Measurements from ENCODE around the gene ERG.

ERG gene

GRCh38 chr21:38524168-38525153 lies 26.2 kb upstream of the ERG start:
- no peaks in the 10 kb centered on the region for H3K36me3 ChIP-seq (ENCODE audit: insufficient read depth, low read length)
- no peak overlapping the region for H3K27ac ChIP-seq (ENCODE audit: low read depth, low read length)
- no peak overlapping the region for H3K4me3 ChIP-seq (ENCODE audit: low read depth, low read length)
- H3K4me1 ChIP-seq (ENCODE audit: control insufficient read depth, insufficient read depth, low read length, unreplicated experiment), result no peaks in the 10 kb centered on the region
- H3K79me2 ChIP-seq (ENCODE audit: control insufficient read depth, insufficient read depth, low read length, unreplicated experiment), result no peaks in the 10 kb centered on the region
- no peak overlapping the region for H2AFZ ChIP-seq (ENCODE audit: low read length, unreplicated experiment)
- peaks cover 80% of the 10 kb centered on the region for H3K27me3 ChIP-seq (ENCODE audit: insufficient read depth, low read length)

- Histone ChIP-seq H3K36me3 (ENCODE audit: insufficient read depth, low read length) (no peaks in the 10 kb centered on the region), H2AFZ (ENCODE audit: low read length, unreplicated experiment) (no peak overlapping the region), H3K27ac (ENCODE audit: low read depth, low read length) (no peak overlapping the region), H3K27me3 (ENCODE audit: insufficient read depth, low read length) (peaks cover 96% of the 10 kb centered on the region), H3K79me2 (ENCODE audit: control insufficient read depth, insufficient read depth, low read length, unreplicated experiment) (no peaks in the 10 kb centered on the region), H3K4me1 (ENCODE audit: control insufficient read depth, insufficient read depth, low read length, unreplicated experiment) (no peaks in the 10 kb centered on the region), H3K4me3 (ENCODE audit: low read depth, low read length) (no peak overlapping the region)
These were observed 22.2 kb upstream of the ERG start for GRCh38 chr21:38520511-38520910.

GRCh38 chr21:38511662-38512243 lies 13.5 kb upstream of the ERG start:
- Histone ChIP-seq H3K27me3 (ENCODE audit: insufficient read depth, low read length) (peaks cover 45% of the 10 kb centered on the region), H3K4me1 (ENCODE audit: control insufficient read depth, insufficient read depth, low read length, unreplicated experiment) (no peaks in the 10 kb centered on the region), H3K27ac (ENCODE audit: low read depth, low read length) (no peak overlapping the region), H3K79me2 (ENCODE audit: control insufficient read depth, insufficient read depth, low read length, unreplicated experiment) (no peaks in the 10 kb centered on the region), H2AFZ (ENCODE audit: low read length, unreplicated experiment) (no peak overlapping the region), H3K36me3 (ENCODE audit: insufficient read depth, low read length) (no peaks in the 10 kb centered on the region), H3K4me3 (ENCODE audit: low read depth, low read length) (no peak overlapping the region)

GRCh38 chr21:38511198-38511597 lies 12.9 kb upstream of the ERG start:
- H3K4me3 ChIP-seq (ENCODE audit: low read depth, low read length), result no peak overlapping the region
- H3K79me2 ChIP-seq (ENCODE audit: control insufficient read depth, insufficient read depth, low read length, unreplicated experiment), result no peaks in the 10 kb centered on the region
- H3K36me3 ChIP-seq (ENCODE audit: insufficient read depth, low read length), result no peaks in the 10 kb centered on the region
- H3K4me1 ChIP-seq (ENCODE audit: control insufficient read depth, insufficient read depth, low read length, unreplicated experiment), result no peaks in the 10 kb centered on the region
- no peak overlapping the region for H2AFZ ChIP-seq (ENCODE audit: low read length, unreplicated experiment)
- peaks cover 39% of the 10 kb centered on the region for H3K27me3 ChIP-seq (ENCODE audit: insufficient read depth, low read length)
- no peak overlapping the region for H3K27ac ChIP-seq (ENCODE audit: low read depth, low read length)

GRCh38 chr21:38507374-38507942 lies 9.2 kb upstream of the ERG start:
- Histone ChIP-seq H3K36me3 (ENCODE audit: insufficient read depth, low read length) (no peaks in the 10 kb centered on the region), H3K27ac (ENCODE audit: low read depth, low read length) (no peak overlapping the region), H3K27me3 (ENCODE audit: insufficient read depth, low read length) (peaks cover 11% of the 10 kb centered on the region; the same call in 1 of the 2 replicates), H3K4me3 (ENCODE audit: low read depth, low read length) (no peak overlapping the region), H3K79me2 (ENCODE audit: control insufficient read depth, insufficient read depth, low read length, unreplicated experiment) (no peaks in the 10 kb centered on the region), H2AFZ (ENCODE audit: low read length, unreplicated experiment) (no peak overlapping the region), H3K4me1 (ENCODE audit: control insufficient read depth, insufficient read depth, low read length, unreplicated experiment) (peaks cover 12% of the 10 kb centered on the region)

GRCh38 chr21:38506661-38507281 lies 8.5 kb upstream of the ERG start:
- Histone ChIP-seq H3K79me2 (ENCODE audit: control insufficient read depth, insufficient read depth, low read length, unreplicated experiment) (no peaks in the 10 kb centered on the region), H3K27ac (ENCODE audit: low read depth, low read length) (no peak overlapping the region), H3K4me3 (ENCODE audit: low read depth, low read length) (no peak overlapping the region), H3K27me3 (ENCODE audit: insufficient read depth, low read length) (peaks cover 11% of the 10 kb centered on the region; the same call in 1 of the 2 replicates), H3K4me1 (ENCODE audit: control insufficient read depth, insufficient read depth, low read length, unreplicated experiment) (peaks cover 12% of the 10 kb centered on the region), H2AFZ (ENCODE audit: low read length, unreplicated experiment) (no peak overlapping the region), H3K36me3 (ENCODE audit: insufficient read depth, low read length) (no peaks in the 10 kb centered on the region)

GRCh38 chr21:38505654-38506523 lies 7.6 kb upstream of the ERG start:
- peaks cover 11% of the 10 kb centered on the region; the same call in 1 of the 2 replicates for H3K27me3 ChIP-seq (ENCODE audit: insufficient read depth, low read length)

GRCh38 chr21:38504066-38504465 lies 5.8 kb upstream of the ERG start:
- 0 out of 2 replicates have a peak, but pooled peaks cover 2% of the 10 kb centered on the region for H3K27me3 ChIP-seq (ENCODE audit: insufficient read depth, low read length)
- H3K27ac ChIP-seq (ENCODE audit: low read depth, low read length), result no peak overlapping the region
- H3K79me2 ChIP-seq (ENCODE audit: control insufficient read depth, insufficient read depth, low read length, unreplicated experiment), result no peaks in the 10 kb centered on the region
- no peak overlapping the region for H2AFZ ChIP-seq (ENCODE audit: low read length, unreplicated experiment)
- no peaks in the 10 kb centered on the region for H3K36me3 ChIP-seq (ENCODE audit: insufficient read depth, low read length)
- peaks cover 15% of the 10 kb centered on the region for H3K4me1 ChIP-seq (ENCODE audit: control insufficient read depth, insufficient read depth, low read length, unreplicated experiment)
- no peak overlapping the region for H3K4me3 ChIP-seq (ENCODE audit: low read depth, low read length)

More at GRCh38 chr21:38505654-38506523, 7.6 kb upstream of the ERG start:
- no peak overlapping the region for H2AFZ ChIP-seq (ENCODE audit: low read length, unreplicated experiment)
- no peaks in the 10 kb centered on the region for H3K36me3 ChIP-seq (ENCODE audit: insufficient read depth, low read length)
- H3K79me2 ChIP-seq (ENCODE audit: control insufficient read depth, insufficient read depth, low read length, unreplicated experiment), result no peaks in the 10 kb centered on the region
- H3K4me3 ChIP-seq (ENCODE audit: low read depth, low read length), result no peak overlapping the region
- H3K27ac ChIP-seq (ENCODE audit: low read depth, low read length), result no peak overlapping the region
- H3K4me1 ChIP-seq (ENCODE audit: control insufficient read depth, insufficient read depth, low read length, unreplicated experiment), result peaks cover 12% of the 10 kb centered on the region

- H2AFZ ChIP-seq (ENCODE audit: low read length, unreplicated experiment), result no peak overlapping the region
- no peak overlapping the region for H3K27ac ChIP-seq (ENCODE audit: low read depth, low read length)
- H3K79me2 ChIP-seq (ENCODE audit: control insufficient read depth, insufficient read depth, low read length, unreplicated experiment), result no peaks in the 10 kb centered on the region
- H3K27me3 ChIP-seq (ENCODE audit: insufficient read depth, low read length), result no peaks in the 10 kb centered on the region
- no peaks in the 10 kb centered on the region for H3K36me3 ChIP-seq (ENCODE audit: insufficient read depth, low read length)
- peak overlapping the region; percentile 31; the same call in 1 of the 2 replicates for H3K4me3 ChIP-seq (ENCODE audit: low read depth, low read length)
- peaks cover 15% of the 10 kb centered on the region for H3K4me1 ChIP-seq (ENCODE audit: control insufficient read depth, insufficient read depth, low read length, unreplicated experiment)
These were observed 5.3 kb upstream of the ERG start for GRCh38 chr21:38503583-38503982.

- Histone ChIP-seq H3K79me2 (ENCODE audit: control insufficient read depth, insufficient read depth, low read length, unreplicated experiment) (no peaks in the 10 kb centered on the region), H3K4me1 (ENCODE audit: control insufficient read depth, insufficient read depth, low read length, unreplicated experiment) (peaks cover 16% of the 10 kb centered on the region), H3K36me3 (ENCODE audit: insufficient read depth, low read length) (no peaks in the 10 kb centered on the region), H3K4me3 (ENCODE audit: low read depth, low read length) (no peak overlapping the region), H3K27me3 (ENCODE audit: insufficient read depth, low read length) (no peaks in the 10 kb centered on the region), H3K27ac (ENCODE audit: low read depth, low read length) (no peak overlapping the region), H2AFZ (ENCODE audit: low read length, unreplicated experiment) (no peak overlapping the region)
These were observed 1.8 kb upstream of the ERG start for GRCh38 chr21:38500073-38500472.

Data from ACC112 (cell line).